Right lobe of liver (tissue), 6 donors: ENCODE results near the gene CD247. TPM values are rescaled to one million over a fixed set of nuclear protein-coding genes. Genes with fewer than 3 reads are reported as not detected.

Experiments used
- ATAC-seq, 4 donors: fragments of 200-7000 bp; cut with Tn5 transposase; one replicate each; pipeline ENCODE4 v1.9.1; 2020; ENCODE audit warnings: mild to moderate bottlenecking in 4 of 4, moderate library complexity in 4 of 4
- DNase-seq, 3 donors: peaks; one replicate each; pipeline ENCODE4 v3.0.0-alpha.2; 2020
- H3K27ac ChIP-seq, 3 donors: fragments of 200-600 bp; one replicate each; pipeline ENCODE4 v1.8.0; 2022
- H3K27me3 ChIP-seq, 2 donors: fragments of 200-600 bp; one replicate each; pipeline ENCODE4 v1.8.0; 2022
- H3K36me3 ChIP-seq, 4 donors: fragments of 200-600 bp; sonication (generic) in 1 of 4; one replicate each; pipeline versions ENCODE4 v1.5.1 to v1.8.0; 2017 to 2022; ENCODE audit warnings: control low read depth in 1 of 4
- H3K4me1 ChIP-seq, 4 donors: fragments of 200-600 bp; sonication (generic) in 1 of 4; one replicate each; pipeline versions ENCODE4 v1.5.1 to v1.8.0; 2017 to 2022; ENCODE audit warnings: control low read depth in 1 of 4
- H3K4me3 ChIP-seq, 3 donors: fragments of 200-600 bp; one replicate each; pipeline ENCODE4 v1.8.0; 2022
- H3K9me3 ChIP-seq, 4 donors: fragments of 200-600 bp; sonication (generic) in 1 of 4; one replicate each; pipeline versions ENCODE4 v1.5.1 to v1.8.0; 2017 to 2022; ENCODE audit warnings: control low read depth in 1 of 4
- CTCF ChIP-seq, 4 donors: fragments of 200-600 bp in 3 of 4; fragments of 450-650 bp in 1 of 4; IDR thresholded peaks; one replicate each; pipeline versions ENCODE4 v1.5.1 to v1.8.0; 2016 to 2022; ENCODE audit warnings: antibody characterized with exemption in 4 of 4, mild to moderate bottlenecking in 2 of 4
- POLR2A ChIP-seq: fragments of 450-650 bp; IDR thresholded peaks from one replicate; pipeline ENCODE4 v1.6.1; 2017; ENCODE audit warnings: antibody characterized with exemption, mild to moderate bottlenecking
- WGBS: methylation state at CpG from one replicate; pipeline ENCODE4 v1.1.6; 2018; ENCODE audit warnings: low coverage, low lambda C conversion rate; ENCODE audit not compliant: insufficient coverage; ENCODE audit errors: missing lambda C conversion rate; 5-methylcytosine and 5-hydroxymethylcytosine counted together
- intact Hi-C, 2 donors: fragments of 100-400 bp; cut with DNase I; formaldehyde crosslinking; loops; one replicate each; pipeline versions ENCODE4 v1.11.2 to v1.14.1; 2022
- total RNA-seq, 6 experiments: library from RNA; depleted of rRNA in 2 of 6; stranded (reverse); fragments of >200 nt in 2 of 6; fragmentation: NEBNext Ultra II Directional in 3 of 6; extraction: Animal tissue kit (Norgen Biotek cat#: 25700) in 3 of 6; gene quantifications; one replicate each; pipeline versions ENCODE4 v1.1.0 to v1.2.4, GENCODE V29; 2016 to 2023
- donor health status: DM: no; HTN: yes; CAD: no.
- donor health status: DM: no; HTN: no; CAD: no.
- donor health status: DM: no; HTN: no; CAD: no.
- donor health status: DM: no; HTN: yes; CAD: no.
- donor health status: DM: no; HTN: yes; CAD: no.

The CD247 gene
- total RNA-seq, 6 experiments from 2014 or later, result 0.48 to 2.2 (median 0.71) TPM

- Histone ChIP-seq H3K27ac (no peak overlapping the region), H3K4me3 (no peak overlapping the region), H3K27me3 (no peaks in the 10 kb centered on the region), H3K4me1 (peaks cover 0 to 4% (median 0%) of the 10 kb centered on the region in 4 donors), H3K9me3 (no peaks in the 10 kb centered on the region), H3K36me3 (no peaks in the 10 kb centered on the region)
- WGBS, result 51% methylated on average over 4 of the region's 6 CpGs
- no peak for ATAC-seq
- intact Hi-C loops, result no loop called here
- DNase-seq, result no peak
- TF ChIP-seq CTCF (IDR thresholded peaks at IDR 0.05) (no peak), POLR2A (no peak)
These were observed 54.3 kb downstream of the CD247 start for GRCh38 chr1:167463875-167464575.

GRCh38 chr1:167463080-167463479, 55.2 kb downstream of the CD247 start:
- DNase-seq, result peak in 1 of 3 donors; percentile 1

GRCh38 chr1:167462341-167462740, 56.0 kb downstream of the CD247 start:
- no peak for TF ChIP-seq POLR2A
- no peak for TF ChIP-seq CTCF (IDR thresholded peaks at IDR 0.05)
- H3K27ac ChIP-seq, result no peak overlapping the region
- ATAC-seq (no peak), DNase-seq (peak in 1 of 3 donors; percentile 5)
- H3K4me1 ChIP-seq, result peaks cover 0 to 4% (median 0%) of the 10 kb centered on the region in 4 donors
- H3K27me3 ChIP-seq, result no peaks in the 10 kb centered on the region
- intact Hi-C loops, result no loop called here
- H3K4me3 ChIP-seq, result no peak overlapping the region
- H3K9me3 ChIP-seq, result no peaks in the 10 kb centered on the region
- H3K36me3 ChIP-seq, result no peaks in the 10 kb centered on the region
- WGBS, result 83% methylated on average over 3 of the region's 8 CpGs

More at GRCh38 chr1:167463080-167463479, 55.2 kb downstream of the CD247 start:
- no peak overlapping the region for H3K27ac ChIP-seq
- no peaks in the 10 kb centered on the region for H3K9me3 ChIP-seq
- H3K27me3 ChIP-seq, result no peaks in the 10 kb centered on the region
- TF ChIP-seq CTCF (IDR thresholded peaks at IDR 0.05) (no peak), POLR2A (no peak)
- peaks cover 0 to 4% (median 0%) of the 10 kb centered on the region in 4 donors for H3K4me1 ChIP-seq
- H3K4me3 ChIP-seq, result no peak overlapping the region
- intact Hi-C loops, result no loop called here
- WGBS, result 62% methylated on average over 4 of the region's 4 CpGs
- no peak for ATAC-seq
- no peaks in the 10 kb centered on the region for H3K36me3 ChIP-seq

GRCh38 chr1:167460836-167461235, 57.5 kb downstream of the CD247 start:
- intact Hi-C loops, result no loop called here
- no peak for ATAC-seq
- Histone ChIP-seq H3K27ac (no peak overlapping the region), H3K4me1 (peaks cover 0 to 3% (median 0%) of the 10 kb centered on the region in 4 donors), H3K36me3 (no peaks in the 10 kb centered on the region), H3K4me3 (no peak overlapping the region), H3K9me3 (no peaks in the 10 kb centered on the region), H3K27me3 (no peaks in the 10 kb centered on the region)
- DNase-seq, result peak in 1 of 3 donors; percentile 19
- WGBS, result no CpG with 5 or more reads among the region's 14 CpGs
- no peak for TF ChIP-seq CTCF (IDR thresholded peaks at IDR 0.05)
- no peak for TF ChIP-seq POLR2A
